Measurements from ENCODE around the gene SLC34A1. TPM values are rescaled to one million over a fixed set of nuclear protein-coding genes. Genes with fewer than 3 reads are reported as not detected.

Gene SLC34A1
- total RNA-seq, result 1 to 10 TPM in 3 of 6 experiments, under 1 TPM in 2, not detected in 1; 0.12 to 5.3 (median 1.6) TPM
- long read RNA-seq, partial matches to known transcripts, result 0 of 1 reads
- long read RNA-seq, other reads (novel, unspliced or antisense), result 1 of 1 reads

DNA sequence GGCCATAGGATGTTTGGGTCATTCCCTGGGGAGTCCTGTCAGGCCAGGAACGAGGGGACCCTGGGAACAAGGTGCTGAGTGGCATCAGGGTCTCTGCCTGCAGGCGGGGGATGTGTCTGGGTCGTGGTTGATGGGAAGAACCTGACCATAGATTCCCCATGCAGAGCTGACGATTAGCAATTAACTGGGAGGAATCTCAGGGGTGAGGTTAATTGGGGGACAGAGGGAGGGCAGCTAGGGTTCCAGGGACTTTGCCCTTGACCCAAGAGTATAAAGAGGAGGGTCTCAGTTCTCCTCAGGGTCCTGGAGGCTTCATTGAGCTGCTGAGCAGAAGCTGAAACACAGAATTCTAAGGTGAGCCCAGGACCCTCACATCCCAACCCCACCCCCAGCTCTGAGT is at the start of gene SLC34A1:
Gene SLC34A1, plus strand, starts transcription at position 301 of the 400 bp plus-strand sequence. CDS start 1,308 bp downstream, outside the sequence.
- no peaks in the 10 kb centered on the region for H3K36me3 ChIP-seq
- TF ChIP-seq POLR2A (IDR thresholded peaks at IDR 0.05) (no peak), CTCF (IDR thresholded peaks at IDR 0.05) (no peak)
- DNase-seq (no peak), ATAC-seq (no peak)
- H3K4me3 ChIP-seq, result no peak within 1 kb of the TSS
- no peaks in the 10 kb centered on the region for H3K27me3 ChIP-seq
- H3K9me3 ChIP-seq, result no peaks in the 10 kb centered on the region
- intact Hi-C loops (cut with DNase I), result loop anchor here in 1 of 2 donors (10.0 kb wide), 1 partner anchor 69 kb away; the partner anchor contains the start of gene MXD3
- H3K4me1 ChIP-seq, result peaks cover 0 to 27% (median 9%) of the 10 kb centered on the region in 4 donors
- H3K27ac ChIP-seq, result no peak within 1 kb of the TSS
- WGBS (ENCODE audit: insufficient coverage, low coverage, low lambda C conversion rate, missing lambda C conversion rate), result 58% methylated on average over 2 of the region's 4 CpGs

DNA sequence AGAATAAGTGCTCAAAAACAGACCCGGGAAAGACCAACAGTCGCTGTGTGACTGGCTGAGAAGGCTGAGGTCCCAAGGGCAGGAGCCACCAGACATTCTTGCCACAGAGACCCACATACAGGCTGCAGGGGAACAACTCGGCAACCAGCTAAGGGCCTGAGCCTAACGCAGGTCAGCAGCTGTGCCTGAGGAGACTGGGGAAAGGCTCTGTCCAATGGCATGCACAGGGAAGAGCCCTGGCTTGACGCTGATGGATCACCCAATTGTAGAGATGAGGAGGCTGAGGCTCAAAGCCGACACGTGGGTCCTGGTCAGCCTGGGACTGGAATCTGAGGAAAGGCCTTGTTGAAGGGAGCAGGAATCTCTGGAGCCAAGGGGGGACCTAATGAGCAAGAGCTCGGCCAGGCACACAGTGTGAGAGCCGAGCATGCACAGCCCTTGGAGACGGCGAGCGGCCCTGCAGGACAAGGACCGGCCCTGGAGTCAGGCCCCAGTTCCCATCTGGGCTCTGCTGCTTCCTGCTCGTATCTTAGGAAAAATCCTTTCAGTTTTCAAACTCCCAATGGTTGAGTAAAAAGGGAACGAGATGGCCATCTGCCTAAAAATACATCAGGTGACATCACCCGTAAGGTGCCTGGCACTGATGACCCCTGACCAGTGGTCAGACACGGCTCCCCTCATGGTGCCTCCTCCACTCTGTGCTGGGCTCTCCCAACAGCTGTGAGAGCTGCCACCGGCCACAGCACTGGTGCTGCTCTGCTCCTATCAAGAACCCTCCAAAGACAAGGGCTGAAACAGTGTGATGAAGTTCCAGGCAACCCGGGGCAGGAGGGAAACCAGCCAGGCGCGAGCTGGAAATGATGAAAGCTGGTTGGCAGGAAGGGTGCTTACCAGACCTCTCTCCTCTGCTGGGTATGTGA is 49.2 kb upstream of the SLC34A1 start:
- peak; percentile 7 to 70 (median 68) for ATAC-seq
- DNase-seq, result peak in 1 of 3 donors; percentile 59
- intact Hi-C loops (cut with DNase I), result no loop called here
- Histone ChIP-seq H3K9me3 (no peaks in the 10 kb centered on the region), H3K4me1 (peaks cover 0 to 30% (median 4%) of the 10 kb centered on the region in 4 donors), H3K27me3 (no peaks in the 10 kb centered on the region), H3K27ac (peak overlapping the region in 2 of 3 donors; percentile 3 to 64), H3K4me3 (no peak overlapping the region), H3K36me3 (peaks cover 0 to 72% (median 43%) of the 10 kb centered on the region in 4 donors)
- 41% methylated on average over 4 of the region's 21 CpGs for WGBS (ENCODE audit: insufficient coverage, low coverage, low lambda C conversion rate, missing lambda C conversion rate)
- TF ChIP-seq CTCF (IDR thresholded peaks at IDR 0.05), result no peak
- TF ChIP-seq POLR2A (IDR thresholded peaks at IDR 0.05), result no peak

GRCh38 chr5:177335701-177336065 is 48.6 kb upstream of the SLC34A1 start:
- no CpG with 5 or more reads among the region's 7 CpGs for WGBS (ENCODE audit: insufficient coverage, low coverage, low lambda C conversion rate, missing lambda C conversion rate)

GRCh38 chr5:177336112-177336511 is 48.1 kb upstream of the SLC34A1 start:
- no peaks in the 10 kb centered on the region for H3K27me3 ChIP-seq
- DNase-seq (peak in 1 of 3 donors; percentile 57), ATAC-seq (peak; percentile 41 to 57 (median 48))
- no peaks in the 10 kb centered on the region for H3K9me3 ChIP-seq
- 58% methylated on average over 9 of the region's 12 CpGs for WGBS (ENCODE audit: insufficient coverage, low coverage, low lambda C conversion rate, missing lambda C conversion rate)
- H3K4me1 ChIP-seq, result peaks cover 0 to 30% (median 4%) of the 10 kb centered on the region in 4 donors
- peaks cover 0 to 72% (median 41%) of the 10 kb centered on the region in 4 donors for H3K36me3 ChIP-seq
- intact Hi-C loops (cut with DNase I), result no loop called here
- H3K27ac ChIP-seq, result peak overlapping the region in 2 of 3 donors; percentile 3 to 64
- TF ChIP-seq CTCF (IDR thresholded peaks at IDR 0.05), result peak; percentile 23 to 37 (median 28)
- no peak for TF ChIP-seq POLR2A (IDR thresholded peaks at IDR 0.05)
- H3K4me3 ChIP-seq, result no peak overlapping the region

More at GRCh38 chr5:177335701-177336065, 48.6 kb upstream of the SLC34A1 start:
- DNase-seq, result peak in 1 of 3 donors; percentile 65
- Histone ChIP-seq H3K9me3 (no peaks in the 10 kb centered on the region), H3K4me1 (peaks cover 0 to 30% (median 4%) of the 10 kb centered on the region in 4 donors), H3K27me3 (no peaks in the 10 kb centered on the region), H3K27ac (peak overlapping the region in 2 of 3 donors; percentile 3 to 64), H3K4me3 (no peak overlapping the region), H3K36me3 (peaks cover 0 to 72% (median 41%) of the 10 kb centered on the region in 4 donors)
- intact Hi-C loops (cut with DNase I), result no loop called here
- TF ChIP-seq POLR2A (IDR thresholded peaks at IDR 0.05) (no peak), CTCF (IDR thresholded peaks at IDR 0.05) (no peak)
- peak in 3 of 4 donors; percentile 42 to 69 (median 62) for ATAC-seq
